Smooth muscle cell (in vitro differentiated cells): ENCODE measurements around the gene PPP2R3B. TPM values are rescaled to one million over a fixed set of nuclear protein-coding genes. Genes with fewer than 3 reads are reported as not detected.

ENCODE experiments used
- DNase-seq: peaks from one replicate; lab custom pipeline; 2025; ENCODE audit not compliant: unreplicated experiment; lab: John Stamatoyannopoulos, UW
- H2AFZ ChIP-seq: fragments of 200-600 bp; sonication (generic); 2 replicates; pipeline ENCODE4 v1.6.0; 2016; ENCODE audit warnings: antibody characterized with exemption, low read depth, mild to moderate bottlenecking
- H3F3A ChIP-seq: fragments of 200-600 bp; sonication (generic); 2 replicates; pipeline ENCODE4 v1.6.0; 2017; ENCODE audit warnings: antibody characterized with exemption, low read depth
- H3K27ac ChIP-seq: fragments of 200-600 bp; sonication (generic); 2 replicates; pipeline ENCODE4 v1.5.1; 2016; ENCODE audit warnings: low read depth, mild to moderate bottlenecking
- H3K27me3 ChIP-seq: fragments of 200-600 bp; sonication (generic); 2 replicates; pipeline ENCODE4 v1.6.1; 2016; ENCODE audit warnings: low read depth, mild to moderate bottlenecking
- H3K36me3 ChIP-seq: fragments of 200-600 bp; sonication (generic); 2 replicates; pipeline ENCODE4 v1.5.1; 2016; ENCODE audit warnings: low read depth
- H3K4me1 ChIP-seq: fragments of 200-600 bp; sonication (generic); 2 replicates; pipeline ENCODE4 v1.5.1; 2016; ENCODE audit warnings: low read depth
- H3K4me2 ChIP-seq: fragments of 200-600 bp; sonication (generic); 2 replicates; pipeline ENCODE4 v1.6.0; 2016; ENCODE audit warnings: mild to moderate bottlenecking
- H3K4me3 ChIP-seq: fragments of 200-600 bp; sonication (generic); 2 replicates; pipeline ENCODE4 v1.5.1; 2016; ENCODE audit warnings: mild to moderate bottlenecking
- H3K79me2 ChIP-seq: fragments of 200-600 bp; sonication (generic); 2 replicates; pipeline ENCODE4 v1.6.0; 2016; ENCODE audit warnings: low read depth, mild to moderate bottlenecking
- H3K9ac ChIP-seq: fragments of 200-600 bp; sonication (generic); 2 replicates; pipeline ENCODE4 v1.6.0; 2016; ENCODE audit warnings: low read depth
- H3K9me3 ChIP-seq: fragments of 200-600 bp; sonication (generic); replicated peaks from 2 replicates; pipeline ENCODE4 v1.5.1; 2016; ENCODE audit warnings: low read depth
- H4K20me1 ChIP-seq: fragments of 200-600 bp; sonication (generic); 2 replicates; pipeline ENCODE4 v1.6.0; 2016; ENCODE audit warnings: low read depth
- CTCF ChIP-seq: fragments of 200-600 bp; sonication (generic); IDR thresholded peaks from 2 replicates; pipeline ENCODE4 v1.5.1; 2017; ENCODE audit warnings: borderline replicate concordance, mild to moderate bottlenecking, antibody characterized with exemption; ENCODE audit not compliant: insufficient read depth, poor library complexity, severe bottlenecking
- WGBS: methylation state at CpG from one replicate; pipeline ENCODE4 v1.1.7; 2016; ENCODE audit warnings: low lambda C conversion rate; 5-methylcytosine and 5-hydroxymethylcytosine counted together
- polyA plus RNA-seq: library from polyadenylated mRNA; unstranded; fragments of >200 nt; fragmentation: Nextera tagmentation; extraction: Ambion mirVana; gene quantifications from 2 replicates; pipeline ENCODE4 v1.2.1, GENCODE V29; 2016
- total RNA-seq: library from RNA; depleted of rRNA; stranded (reverse); fragments of >200 nt; gene quantifications from 2 replicates; pipeline ENCODE4 v1.2.3, GENCODE V29; 2014

Gene PPP2R3B
- total and polyA plus RNA-seq, 2 experiments from 2014 or later: 15.2 to 25.1 TPM

DNA sequence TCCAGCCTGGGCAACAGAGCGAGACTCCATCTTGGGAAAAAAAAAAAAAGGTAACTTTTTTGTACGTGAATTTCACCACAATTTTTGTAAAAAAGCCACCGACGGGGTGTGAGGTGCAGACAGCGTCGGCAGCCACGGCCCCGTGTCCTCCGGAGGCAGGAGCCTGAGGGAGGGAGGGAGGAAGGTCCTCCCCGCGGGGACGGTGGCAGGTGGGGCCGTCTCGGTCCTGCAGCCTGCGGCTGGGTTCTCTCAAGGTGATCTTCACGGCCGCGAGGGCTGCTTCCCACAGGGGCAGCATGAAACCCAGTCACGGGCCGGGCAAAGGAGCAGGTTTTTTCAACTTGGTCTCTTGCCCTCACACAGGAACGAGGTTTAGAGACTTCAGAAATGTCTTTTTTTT lies 91.6 kb downstream of the PPP2R3B start:
- no peak for DNase-seq
- 95% methylated on average over 21 of the region's 21 CpGs for WGBS
- TF ChIP-seq CTCF: no peak

DNA sequence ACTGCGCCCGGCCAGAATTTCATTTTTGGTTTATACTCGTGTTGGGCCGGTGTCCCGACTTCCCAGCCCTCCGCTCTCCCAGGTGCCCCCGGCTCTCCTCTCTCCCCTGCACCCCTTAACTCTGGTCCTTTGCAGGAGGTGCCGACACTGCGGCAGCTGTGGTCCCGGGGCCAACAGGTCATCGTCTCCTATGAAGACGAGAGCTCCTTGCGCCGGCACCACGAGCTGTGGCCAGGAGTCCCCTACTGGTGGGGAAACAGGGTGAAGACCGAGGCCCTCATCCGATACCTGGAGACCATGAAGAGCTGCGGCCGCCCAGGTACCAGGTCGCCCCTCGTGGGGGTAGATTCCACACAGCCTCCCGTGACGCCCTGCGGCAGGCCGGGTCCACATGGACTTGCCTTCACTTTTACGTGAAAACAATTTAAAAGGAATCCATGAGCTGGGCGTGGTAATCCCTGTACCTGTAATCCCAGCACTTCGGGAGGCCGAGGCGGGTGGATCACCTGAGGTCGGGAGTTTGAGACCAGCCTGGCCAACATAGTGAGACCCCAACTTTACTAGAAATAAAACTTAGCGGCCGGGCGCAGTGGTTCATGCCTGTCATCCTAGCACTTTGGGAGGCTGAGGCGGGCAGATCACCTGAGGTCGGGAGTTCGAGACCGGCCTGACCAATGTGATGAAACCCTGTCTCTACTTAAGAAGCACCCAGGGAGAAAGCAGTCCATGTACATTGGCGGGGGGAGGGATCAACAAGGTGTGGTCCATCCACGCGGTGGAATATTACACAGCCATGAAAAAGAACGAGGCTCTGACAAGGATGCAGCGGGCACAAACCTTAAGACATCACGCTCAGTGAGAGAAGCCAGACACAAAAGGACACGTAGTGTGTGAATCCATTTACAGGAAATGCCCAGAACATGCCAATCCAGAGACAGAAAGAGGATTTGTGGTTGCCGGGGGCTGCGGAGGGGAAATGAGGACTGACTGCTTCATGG lies 93.5 kb downstream of the PPP2R3B start:
- DNase-seq: no peak
- H3K4me1 ChIP-seq: no peaks in the 10 kb centered on the region
- peaks cover 5% of the 10 kb centered on the region for H3K36me3 ChIP-seq
- 96% methylated on average over 47 of the region's 47 CpGs for WGBS
- H3K4me3 ChIP-seq: no peak overlapping the region
- no peaks in the 10 kb centered on the region for H3K79me2 ChIP-seq
- no peak for TF ChIP-seq CTCF
- H3K9ac ChIP-seq: no peak overlapping the region
- no peaks in the 10 kb centered on the region for H3K9me3 ChIP-seq
- no peak overlapping the region for H3K4me2 ChIP-seq
- no peaks in the 10 kb centered on the region for H3F3A ChIP-seq
- H4K20me1 ChIP-seq: no peaks in the 10 kb centered on the region
- no peak overlapping the region for H2AFZ ChIP-seq
- no peak overlapping the region for H3K27ac ChIP-seq
- H3K27me3 ChIP-seq: no peaks in the 10 kb centered on the region

More for the DNA sequence above, 91.6 kb downstream of the PPP2R3B start:
- Histone ChIP-seq H3F3A (no peaks in the 10 kb centered on the region), H3K27me3 (no peaks in the 10 kb centered on the region), H2AFZ (no peak overlapping the region), H3K79me2 (no peaks in the 10 kb centered on the region), H3K9ac (no peak overlapping the region), H3K27ac (no peak overlapping the region), H3K36me3 (peaks cover 5% of the 10 kb centered on the region), H3K4me1 (no peaks in the 10 kb centered on the region), H3K9me3 (no peaks in the 10 kb centered on the region), H4K20me1 (no peaks in the 10 kb centered on the region), H3K4me3 (no peak overlapping the region), H3K4me2 (no peak overlapping the region)

GRCh38 chrX:291411-291901 lies 95.3 kb downstream of the PPP2R3B start:
- no peak overlapping the region for H2AFZ ChIP-seq
- H3K4me2 ChIP-seq: no peak overlapping the region
- no peaks in the 10 kb centered on the region for H3K27me3 ChIP-seq
- H3K36me3 ChIP-seq: peaks cover 5% of the 10 kb centered on the region
- H3K4me1 ChIP-seq: no peaks in the 10 kb centered on the region
- WGBS: 99% methylated on average over 29 of the region's 29 CpGs
- no peaks in the 10 kb centered on the region for H4K20me1 ChIP-seq
- H3K79me2 ChIP-seq: peaks cover 3% of the 10 kb centered on the region
- H3K9me3 ChIP-seq: no peaks in the 10 kb centered on the region
- H3K4me3 ChIP-seq: no peak overlapping the region
- no peak overlapping the region for H3K9ac ChIP-seq
- no peak overlapping the region for H3K27ac ChIP-seq
- no peak for TF ChIP-seq CTCF
- DNase-seq: no peak
- H3F3A ChIP-seq: no peaks in the 10 kb centered on the region
